Mesenchymal stem cell (in vitro differentiated cells and primary cell): ENCODE results near the gene CYB5R3. TPM values are rescaled to one million over a fixed set of nuclear protein-coding genes. Genes with fewer than 3 reads are reported as not detected.

Experiments used
- small RNA-seq: library from polyadenylated mRNA; stranded (forward); fragments of <200 nt; extraction: miRNeasy Mini kit (QIAGEN cat#:217004); gene quantifications from one replicate; pipeline ENCODE3, GENCODE V24; 2013; ENCODE audit warnings: low read depth

CYB5R3 gene

Small RNA genes within 50 kb of the gene (small RNA-seq; reads per million reads assigned to genes)
- gene RNU6-513P, result not detected
